Measurements from ENCODE around the gene PGLYRP1. TPM values are rescaled to one million over a fixed set of nuclear protein-coding genes. Genes with fewer than 3 reads are reported as not detected.

Gene PGLYRP1
- total RNA-seq, 1 experiment from 2014 or later: not detected

GRCh38 chr19:46020819-46021125 lies 2.1 kb downstream of the PGLYRP1 start:
- intact Hi-C loops (cut with micrococcal nuclease): no loop called here
- BruUV-seq (replicated peaks): no TSS peak
- Histone ChIP-seq H3K9me3 (ENCODE audit: control insufficient read depth in 1 of 2, insufficient read depth in 1 of 2, low read depth in 1 of 2, low read length in 2 of 2) (no peaks in the 10 kb centered on the region), H3K4me3 (replicated peaks in 1 of 2; ENCODE audit: low read depth in 1 of 2, low read length in 2 of 2) (no peak overlapping the region), H3K36me3 (ENCODE audit: control insufficient read depth in 1 of 2, insufficient read depth in 2 of 2, low read length in 2 of 2) (0 out of 4 replicates have a peak, but pooled peaks cover 0 to 4% of the 10 kb centered on the region in 2 experiments), H3K79me2 (ENCODE audit: insufficient read depth, low read length) (no peaks in the 10 kb centered on the region), H3K4me1 (ENCODE audit: control insufficient read depth in 1 of 2, insufficient read depth in 2 of 2, low read length in 2 of 2) (peaks cover 3 to 14% of the 10 kb centered on the region in 2 experiments; a peak in 3 of 4 replicates), H3K4me2 (ENCODE audit: low read length) (no peak overlapping the region), H2AFZ (ENCODE audit: low read depth, low read length, poor library complexity, severe bottlenecking) (no peak overlapping the region), H3K9me2 (ENCODE audit: insufficient read depth) (no peaks in the 10 kb centered on the region), H3K27me3 (ENCODE audit: insufficient read depth, low read length) (no peaks in the 10 kb centered on the region), H3K9ac (ENCODE audit: low read length) (no peak overlapping the region), H4K20me1 (ENCODE audit: insufficient read depth) (no peaks in the 10 kb centered on the region), H3K27ac (ENCODE audit: low read depth, low read length) (no peak overlapping the region)
- DNase-seq (ENCODE audit: low read depth, low spot score): no peak
- TF ChIP-seq SRF (IDR thresholded peaks at IDR 0.05; ENCODE audit: low read depth) (no peak), CEBPB (IDR thresholded peaks at IDR 0.05; ENCODE audit: low read depth) (no peak), ZBTB33 (IDR thresholded peaks at IDR 0.05; ENCODE audit: extremely low read depth, insufficient replicate concordance, low read length) (no peak), ZFX (IDR thresholded peaks at IDR 0.05) (no peak), YY1 (IDR thresholded peaks at IDR 0.05; ENCODE audit: extremely low read depth, insufficient replicate concordance, low read depth, low read length) (no peak), MAX (IDR thresholded peaks at IDR 0.05) (no peak), EZH2 (IDR thresholded peaks at IDR 0.05) (no peak)
- POLR2A ChIA-PET: no interaction called here
- no peak for ATAC-seq
- RAD21 ChIA-PET (ENCODE audit: low non-redundant PET in 1 of 2, low total read pairs in 2 of 2, uncharacterized antibody in 2 of 2, unreplicated experiment in 2 of 2): no interaction called here
- CTCF ChIA-PET: interaction anchor here (0.6 to 2.0 kb wide), 3 partner anchors 8 to 374 kb away, joined by 4 to 10 read pairs (median 5); no protein-coding TSS in a partner anchor

- Histone ChIP-seq H3K27ac (ENCODE audit: low read depth, low read length) (no peak overlapping the region), H3K36me3 (ENCODE audit: control insufficient read depth in 1 of 2, insufficient read depth in 2 of 2, low read length in 2 of 2) (0 out of 4 replicates have a peak, but pooled peaks cover 0 to 4% of the 10 kb centered on the region in 2 experiments), H3K9ac (ENCODE audit: low read length) (no peak overlapping the region), H4K20me1 (ENCODE audit: insufficient read depth) (no peaks in the 10 kb centered on the region), H3K79me2 (ENCODE audit: insufficient read depth, low read length) (no peaks in the 10 kb centered on the region), H3K27me3 (ENCODE audit: insufficient read depth, low read length) (no peaks in the 10 kb centered on the region), H3K4me3 (replicated peaks in 1 of 2; ENCODE audit: low read depth in 1 of 2, low read length in 2 of 2) (no peak overlapping the region), H3K4me2 (ENCODE audit: low read length) (no peak overlapping the region), H3K9me2 (ENCODE audit: insufficient read depth) (no peaks in the 10 kb centered on the region), H2AFZ (ENCODE audit: low read depth, low read length, poor library complexity, severe bottlenecking) (no peak overlapping the region), H3K9me3 (ENCODE audit: control insufficient read depth in 1 of 2, insufficient read depth in 1 of 2, low read depth in 1 of 2, low read length in 2 of 2) (no peaks in the 10 kb centered on the region), H3K4me1 (ENCODE audit: control insufficient read depth in 1 of 2, insufficient read depth in 2 of 2, low read length in 2 of 2) (peaks cover 3 to 14% of the 10 kb centered on the region in 2 experiments; a peak in 3 of 4 replicates)
- TSS peak; percentile 59 for BruUV-seq (replicated peaks)
- ChIA-PET CTCF (interaction anchor here (0.5 to 2.0 kb wide), 4 partner anchors 9 to 251 kb away, joined by 3 to 10 read pairs (median 4); no protein-coding TSS in a partner anchor), POLR2A (interaction anchor here (1.5 kb wide), 1 partner anchor 155 kb away, joined by 3 read pairs; the partner anchor contains the start of gene FOXA3), RAD21 (ENCODE audit: low non-redundant PET in 1 of 2, low total read pairs in 2 of 2, uncharacterized antibody in 2 of 2, unreplicated experiment in 2 of 2) (no interaction called here)
- intact Hi-C loops (cut with micrococcal nuclease): loop anchor here (5.0 kb wide), 1 partner anchor 107 kb away; the partner anchor contains the start of gene NANOS2
- ATAC-seq: no peak
- no peak for DNase-seq (ENCODE audit: low read depth, low spot score)
- TF ChIP-seq JUND (IDR thresholded peaks at IDR 0.05) (no peak), POLR2AphosphoS5 (IDR thresholded peaks at IDR 0.05; ENCODE audit: low read depth, low read length) (no peak), RAD21 (IDR thresholded peaks at IDR 0.05; ENCODE audit: low read depth) (no peak), CEBPB (IDR thresholded peaks at IDR 0.05; ENCODE audit: low read depth) (no peak), CTCF (IDR thresholded peaks at IDR 0.05 in 2 of 3, conservative IDR thresholded peaks at IDR 0.05 in 1 of 3; ENCODE audit: borderline replicate concordance in 1 of 3, insufficient read depth in 1 of 3, low read depth in 2 of 3, low read length in 2 of 3) (no peak), SRF (IDR thresholded peaks at IDR 0.05; ENCODE audit: low read depth) (no peak), ELF1 (IDR thresholded peaks at IDR 0.05; ENCODE audit: borderline replicate concordance, low read depth) (no peak), EZH2phosphoT487 (IDR thresholded peaks at IDR 0.05; ENCODE audit: borderline replicate concordance) (no peak), TCF7L2 (IDR thresholded peaks at IDR 0.05; ENCODE audit: borderline replicate concordance, extremely low read depth, insufficient read depth, insufficient read length) (no peak), MAX (IDR thresholded peaks at IDR 0.05) (no peak), CBX3 (IDR thresholded peaks at IDR 0.05; ENCODE audit: low read depth) (no peak), YY1 (IDR thresholded peaks at IDR 0.05; ENCODE audit: extremely low read depth, insufficient replicate concordance, low read depth, low read length) (no peak)
These were observed 3.6 kb downstream of the PGLYRP1 start for GRCh38 chr19:46019270-46019669.

Data from HCT116 (cell line).